A172 (cell line): Measurements from ENCODE around the gene ATF7IP2. TPM values are rescaled to one million over a fixed set of nuclear protein-coding genes. Genes with fewer than 3 reads are reported as not detected.

Source experiments
- DNase-seq: peaks from one replicate; pipeline ENCODE4 v3.0.0-alpha.2; 2015; ENCODE audit warnings: low spot score
- total RNA-seq: library from RNA; depleted of rRNA; stranded (reverse); fragments of >200 nt; shearing (Covaris generic); gene quantifications from 2 replicates; pipeline ENCODE4 v1.2.3, GENCODE V29; 2014; rRNA removed

The ATF7IP2 gene
- total RNA-seq, 1 experiment from 2014 or later, result not detected

GRCh38 chr16:10511829-10512228 lies 126.0 kb downstream of the ATF7IP2 start:
- DNase-seq, result no peak

- DNase-seq, result peak; percentile 56
These were observed 128.7 kb downstream of the ATF7IP2 start for GRCh38 chr16:10514369-10515055.

GRCh38 chr16:10517868-10518267 lies 132.0 kb downstream of the ATF7IP2 start:
- DNase-seq, result no peak

- DNase-seq, result no peak
These were observed 132.7 kb downstream of the ATF7IP2 start for GRCh38 chr16:10518479-10519041.

- DNase-seq, result no peak
These were observed 133.4 kb downstream of the ATF7IP2 start for GRCh38 chr16:10519297-10519696.

- DNase-seq, result no peak
These were observed 134.3 kb downstream of the ATF7IP2 start for GRCh38 chr16:10519929-10520868.

- no peak for DNase-seq
These were observed 135.2 kb downstream of the ATF7IP2 start for GRCh38 chr16:10520869-10521578.

- peak; percentile 66 for DNase-seq
These were observed 135.9 kb downstream of the ATF7IP2 start for GRCh38 chr16:10521681-10522274.

- DNase-seq, result no peak
These were observed 137.1 kb downstream of the ATF7IP2 start for GRCh38 chr16:10522966-10523365.

GRCh38 chr16:10525214-10525825 lies 139.5 kb downstream of the ATF7IP2 start:
- no peak for DNase-seq

- DNase-seq, result no peak
These were observed 141.1 kb downstream of the ATF7IP2 start for GRCh38 chr16:10526962-10527361.

- DNase-seq, result no peak
These were observed 142.8 kb downstream of the ATF7IP2 start for GRCh38 chr16:10528635-10529034.

- DNase-seq, result no peak
These were observed 144.2 kb downstream of the ATF7IP2 start for GRCh38 chr16:10529895-10530669.

- no peak for DNase-seq
These were observed 144.8 kb downstream of the ATF7IP2 start for GRCh38 chr16:10530685-10531084.

GRCh38 chr16:10531582-10531981 lies 145.7 kb downstream of the ATF7IP2 start:
- no peak for DNase-seq

Other genes starting within 250 kb of the ATF7IP2 start
- 0.10 and 0.14 TPM in 2 replicates for gene GRIN2A, start 203.6 kb upstream of the ATF7IP2 start, total RNA-seq
- gene EMP2, start 194.5 kb downstream of the ATF7IP2 start, total RNA-seq, result 11.6 and 12.3 TPM in 2 replicates